ENCODE measurements around the gene DBX1.
"Not testable (repeated sequence)": the region's sequence is repeated elsewhere in the genome, so short reads cannot be mapped to it uniquely, and the experiment has no call there.

Gene DBX1

GRCh38 chr11:20160425-20161229, at the start of gene DBX1:
Gene DBX1 (minus strand): TSS chr11:20160475. CDS start chr11:20160324, 151 bp downstream.
- no peak for DNase-seq

- DNase-seq, result no peak
Measured at GRCh38 chr11:20208622-20209111, 48.4 kb upstream of the DBX1 start.

GRCh38 chr11:20207781-20208621, 47.7 kb upstream of the DBX1 start:
- DNase-seq, result no peak

- no peak for DNase-seq
Measured at GRCh38 chr11:20205807-20206206, 45.5 kb upstream of the DBX1 start.

- DNase-seq, result no peak
Measured at GRCh38 chr11:20204681-20205080, 44.4 kb upstream of the DBX1 start.

GRCh38 chr11:20203831-20204230, 43.6 kb upstream of the DBX1 start:
- no peak for DNase-seq

- DNase-seq, result no peak
Measured at GRCh38 chr11:20201231-20201630, 41.0 kb upstream of the DBX1 start.

- not testable (repeated sequence) for DNase-seq
Measured at GRCh38 chr11:20200331-20200955, 40.2 kb upstream of the DBX1 start.

GRCh38 chr11:20197881-20198280, 37.6 kb upstream of the DBX1 start:
- no peak for DNase-seq

GRCh38 chr11:20194470-20194869, 34.2 kb upstream of the DBX1 start:
- no peak for DNase-seq

GRCh38 chr11:20193307-20193706, 33.0 kb upstream of the DBX1 start:
- DNase-seq, result no peak

- no peak for DNase-seq
Measured at GRCh38 chr11:20192641-20193040, 32.4 kb upstream of the DBX1 start.

GRCh38 chr11:20192151-20192550, 31.9 kb upstream of the DBX1 start:
- DNase-seq, result no peak

- DNase-seq, result no peak
Measured at GRCh38 chr11:20178976-20179375, 18.7 kb upstream of the DBX1 start.

- DNase-seq, result no peak
Measured at GRCh38 chr11:20177136-20177535, 16.9 kb upstream of the DBX1 start.

- no peak for DNase-seq
Measured at GRCh38 chr11:20172721-20173447, 12.6 kb upstream of the DBX1 start.

GRCh38 chr11:20163783-20164481, 3.7 kb upstream of the DBX1 start:
- no peak for DNase-seq

- no peak for DNase-seq
Measured at GRCh38 chr11:20162824-20163782, 2.8 kb upstream of the DBX1 start.

GRCh38 chr11:20161923-20162744, 1.9 kb upstream of the DBX1 start:
- DNase-seq, result no peak

All from GDM1 (cell line).